NCI-H146 treated with DMSO at 0.1 percent for 48 hours (cell line): ENCODE measurements around the gene PCYOX1L.

Experiments
- DNase-seq: peaks from one replicate; lab custom pipeline; 2025; ENCODE audit not compliant: unreplicated experiment; lab: John Stamatoyannopoulos, UW

PCYOX1L gene

GRCh38 chr5:149337736-149338135 lies 20.1 kb upstream of the PCYOX1L start:
- DNase-seq: peak; percentile 21

GRCh38 chr5:149338364-149338763 lies 19.5 kb upstream of the PCYOX1L start:
- no peak for DNase-seq

- no peak for DNase-seq
These were observed 16.9 kb upstream of the PCYOX1L start for GRCh38 chr5:149340920-149341319.

GRCh38 chr5:149341876-149342275 lies 16.0 kb upstream of the PCYOX1L start:
- no peak for DNase-seq

- DNase-seq: no peak
These were observed 13.7 kb upstream of the PCYOX1L start for GRCh38 chr5:149344151-149344550.

- peak; percentile 86 for DNase-seq
These were observed 12.5 kb upstream of the PCYOX1L start, which contains the start of gene GRPEL2 for GRCh38 chr5:149345147-149345891. Gene GRPEL2, plus strand, starts transcription at chr5:149345499. Its CDS starts 41 bp downstream, at chr5:149345540.

- no peak for DNase-seq
These were observed 12.0 kb upstream of the PCYOX1L start for GRCh38 chr5:149345892-149346222.

GRCh38 chr5:149348518-149348917 lies 9.3 kb upstream of the PCYOX1L start:
- DNase-seq: no peak

- no peak for DNase-seq
These were observed 8.5 kb upstream of the PCYOX1L start for GRCh38 chr5:149349382-149349781.

- no peak for DNase-seq
These were observed 5.7 kb upstream of the PCYOX1L start for GRCh38 chr5:149352169-149352568.

GRCh38 chr5:149353911-149354310 lies 3.9 kb upstream of the PCYOX1L start:
- no peak for DNase-seq

GRCh38 chr5:149355688-149356087 lies 2.2 kb upstream of the PCYOX1L start:
- no peak for DNase-seq

GRCh38 chr5:149356391-149356790 lies 1.5 kb upstream of the PCYOX1L start:
- DNase-seq: no peak

GRCh38 chr5:149358294-149358651 lies 427 bp downstream of the PCYOX1L start:
- DNase-seq: peak; percentile 11

- DNase-seq: no peak
These were observed 1.1 kb downstream of the PCYOX1L start for GRCh38 chr5:149358868-149359495.

GRCh38 chr5:149360272-149360671 lies 2.4 kb downstream of the PCYOX1L start:
- DNase-seq: no peak

GRCh38 chr5:149362541-149362940 lies 4.7 kb downstream of the PCYOX1L start:
- no peak for DNase-seq

GRCh38 chr5:149363358-149363757 lies 5.5 kb downstream of the PCYOX1L start:
- DNase-seq: no peak

- DNase-seq: no peak
These were observed 6.1 kb downstream of the PCYOX1L start for GRCh38 chr5:149363936-149364335.

GRCh38 chr5:149364719-149365118 lies 6.9 kb downstream of the PCYOX1L start:
- DNase-seq: no peak

GRCh38 chr5:149365418-149365817 lies 7.6 kb downstream of the PCYOX1L start:
- DNase-seq: no peak

GRCh38 chr5:149366169-149366729 lies 8.4 kb downstream of the PCYOX1L start:
- no peak for DNase-seq
